CD4-positive, alpha-beta T cell (primary cell): ENCODE results near the gene SERP1. TPM values are rescaled to one million over a fixed set of nuclear protein-coding genes. Genes with fewer than 3 reads are reported as not detected.
"Not testable (repeated sequence)": the region's sequence is repeated elsewhere in the genome, so short reads cannot be mapped to it uniquely, and the experiment has no call there.

Experiments used
- ATAC-seq: fragments of 200-7000 bp; cut with Tn5 transposase; one replicate; pipeline ENCODE4 v1.10.0; 2022; ENCODE audit warnings: mild to moderate bottlenecking; ENCODE audit not compliant: poor library complexity
- CTCF ChIA-PET: fragments of 350-600 bp; sonication (Branson Sonifier 250); formaldehyde crosslinking; loops from one replicate; lab custom pipeline; 2021; ENCODE audit warnings: antibody characterized with exemption, inconsistent platforms; lab: Charles Lee
- POLR2A ChIA-PET: fragments of 350-600 bp; sonication (Branson Sonifier 250); formaldehyde crosslinking; loops from one replicate; lab custom pipeline; 2021; ENCODE audit warnings: antibody characterized with exemption, inconsistent platforms; lab: Charles Lee
- DNase-seq, 14 experiments: peaks; one replicate each; pipeline ENCODE4 v3.0.0-alpha.2; 2013 to 2020; ENCODE audit warnings: mixed read lengths in 2 of 14
- H3K27ac ChIP-seq, 2 donors: one replicate each; pipeline versions ENCODE4 v1.5.1 to v1.7.0; 2013; ENCODE audit warnings: low read length in 2 of 2, low read depth in 1 of 2, mild to moderate bottlenecking in 1 of 2
- H3K27me3 ChIP-seq, 2 experiments: 1 replicate in 1 of 2; 2 replicates in 1 of 2; pipeline versions ENCODE4 v1.6.1 to v1.7.0; 2013; ENCODE audit warnings: low read length in 2 of 2, control low read depth in 1 of 2, mild to moderate bottlenecking in 1 of 2, moderate library complexity in 1 of 2; ENCODE audit not compliant: insufficient read depth in 2 of 2, control insufficient read depth in 1 of 2
- H3K36me3 ChIP-seq: one replicate; pipeline ENCODE4 v1.6.1; 2013; ENCODE audit warnings: low read length, control low read depth; ENCODE audit not compliant: insufficient read depth
- H3K4me1 ChIP-seq: one replicate; pipeline ENCODE4 v1.6.1; 2013; ENCODE audit warnings: low read length, control low read depth; ENCODE audit not compliant: insufficient read depth
- H3K4me3 ChIP-seq: one replicate; pipeline ENCODE4 v1.5.1; 2013; ENCODE audit warnings: mild to moderate bottlenecking, low read length, moderate library complexity
- H3K9me3 ChIP-seq, 2 experiments: 1 replicate in 1 of 2; 2 replicates in 1 of 2; pipeline versions ENCODE4 v1.6.1 to v1.7.0; 2013; ENCODE audit warnings: low read length in 2 of 2, mild to moderate bottlenecking in 2 of 2, control low read depth in 1 of 2, moderate library complexity in 1 of 2; ENCODE audit not compliant: control insufficient read depth in 1 of 2, insufficient read depth in 1 of 2
- H3K27ac Mint-ChIP-seq: one replicate; pipeline ENCODE4 v1.8.0; 2020; ENCODE audit warnings: mixed read lengths
- H3K27me3 Mint-ChIP-seq: one replicate; pipeline ENCODE4 v1.8.0; 2021; ENCODE audit warnings: mixed read lengths
- H3K36me3 Mint-ChIP-seq: one replicate; pipeline ENCODE4 v1.8.0; 2021; ENCODE audit warnings: low read depth, mixed read lengths
- H3K4me1 Mint-ChIP-seq: one replicate; pipeline ENCODE4 v1.8.0; 2021; ENCODE audit warnings: low read depth, mixed read lengths
- H3K4me3 Mint-ChIP-seq: one replicate; pipeline ENCODE4 v1.8.0; 2020; ENCODE audit warnings: mild to moderate bottlenecking, mixed read lengths
- H3K9me3 Mint-ChIP-seq: one replicate; pipeline ENCODE4 v1.8.0; 2020; ENCODE audit warnings: mixed read lengths
- intact Hi-C, 2 experiments: fragments of 100-400 bp; cut with DNase I in 1 of 2; cut with micrococcal nuclease in 1 of 2; formaldehyde crosslinking; loops; one replicate each; pipeline versions ENCODE4 v1.15.1 to v1.9.0; 2023 to 2025; cut with DNase I, micrococcal nuclease
- total RNA-seq, 174 experiments: library from RNA in 2 of 174; stranded (reverse) in 2 of 174; gene quantifications; one replicate each; pipeline ENCODE4 v1.2.3 and lab custom pipeline; 2021 to 2026
- TF ChIP-seq, protein P1 (sequence below): fragments of 200-600 bp; IDR thresholded peaks from one replicate; pipeline ENCODE4 v1.8.0; 2022; ENCODE audit warnings: antibody characterized with exemption, mild to moderate bottlenecking

The SERP1 gene
- total RNA-seq, 2 experiments from 2014 or later: 141 to 147 TPM

DNA sequence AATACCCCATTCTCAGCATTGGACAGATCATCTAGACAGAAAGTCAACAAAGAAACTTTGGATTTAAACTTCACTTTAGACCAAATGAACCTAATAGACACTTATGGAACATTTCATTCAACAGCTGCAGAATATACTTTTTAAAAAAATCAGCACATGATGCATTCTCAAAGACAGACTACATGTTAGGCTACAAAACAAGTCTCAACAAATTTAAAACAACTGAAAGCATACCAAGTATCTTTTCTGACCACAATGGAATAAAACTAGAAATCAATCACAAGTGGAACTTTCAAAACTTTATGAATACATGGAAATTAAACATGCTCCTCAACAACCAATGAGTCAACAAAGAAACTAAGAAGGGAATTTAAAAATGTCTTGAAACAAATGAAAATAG is 37.9 kb downstream of the SERP1 start:
- TF ChIP-seq, protein P1, sequence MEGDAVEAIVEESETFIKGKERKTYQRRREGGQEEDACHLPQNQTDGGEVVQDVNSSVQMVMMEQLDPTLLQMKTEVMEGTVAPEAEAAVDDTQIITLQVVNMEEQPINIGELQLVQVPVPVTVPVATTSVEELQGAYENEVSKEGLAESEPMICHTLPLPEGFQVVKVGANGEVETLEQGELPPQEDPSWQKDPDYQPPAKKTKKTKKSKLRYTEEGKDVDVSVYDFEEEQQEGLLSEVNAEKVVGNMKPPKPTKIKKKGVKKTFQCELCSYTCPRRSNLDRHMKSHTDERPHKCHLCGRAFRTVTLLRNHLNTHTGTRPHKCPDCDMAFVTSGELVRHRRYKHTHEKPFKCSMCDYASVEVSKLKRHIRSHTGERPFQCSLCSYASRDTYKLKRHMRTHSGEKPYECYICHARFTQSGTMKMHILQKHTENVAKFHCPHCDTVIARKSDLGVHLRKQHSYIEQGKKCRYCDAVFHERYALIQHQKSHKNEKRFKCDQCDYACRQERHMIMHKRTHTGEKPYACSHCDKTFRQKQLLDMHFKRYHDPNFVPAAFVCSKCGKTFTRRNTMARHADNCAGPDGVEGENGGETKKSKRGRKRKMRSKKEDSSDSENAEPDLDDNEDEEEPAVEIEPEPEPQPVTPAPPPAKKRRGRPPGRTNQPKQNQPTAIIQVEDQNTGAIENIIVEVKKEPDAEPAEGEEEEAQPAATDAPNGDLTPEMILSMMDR: no peak
- no peak for ATAC-seq
- Mint-ChIP-seq H3K27ac (no peak overlapping the region), H3K4me3 (no peak overlapping the region), H3K4me1 (no peaks in the 10 kb centered on the region), H3K9me3 (no peaks in the 10 kb centered on the region), H3K27me3 (peaks cover 22% of the 10 kb centered on the region), H3K36me3 (no peaks in the 10 kb centered on the region)
- Histone ChIP-seq H3K9me3 (no peaks in the 10 kb centered on the region), H3K27me3 (peaks cover 3 to 7% of the 10 kb centered on the region in 2 experiments), H3K36me3 (no peaks in the 10 kb centered on the region), H3K27ac (no peak overlapping the region), H3K4me3 (no peak overlapping the region), H3K4me1 (no peaks in the 10 kb centered on the region)
- POLR2A ChIA-PET: no interaction called here
- CTCF ChIA-PET: no interaction called here
- intact Hi-C loops: no loop called here
- no peak for DNase-seq

- peaks cover 0 to 12% of the 10 kb centered on the region in 2 experiments for H3K9me3 ChIP-seq
- Mint-ChIP-seq H3K27ac (no peak overlapping the region), H3K36me3 (no peaks in the 10 kb centered on the region)
Measured at GRCh38 chr3:150504483-150504882, 41.8 kb downstream of the SERP1 start.

GRCh38 chr3:150503402-150504099 is 42.7 kb downstream of the SERP1 start:
- H3K36me3 ChIP-seq: no peaks in the 10 kb centered on the region
- ATAC-seq: no peak
- CTCF ChIA-PET: no interaction called here
- H3K27ac ChIP-seq: no peak overlapping the region
- Mint-ChIP-seq H3K27ac (no peak overlapping the region), H3K4me3 (no peak overlapping the region), H3K27me3 (peaks cover 15% of the 10 kb centered on the region), H3K9me3 (no peaks in the 10 kb centered on the region), H3K36me3 (no peaks in the 10 kb centered on the region), H3K4me1 (no peaks in the 10 kb centered on the region)
- intact Hi-C loops: no loop called here
- POLR2A ChIA-PET: no interaction called here
- no peak for DNase-seq
- TF ChIP-seq, protein P1: no peak
- no peak overlapping the region for H3K4me3 ChIP-seq
- H3K9me3 ChIP-seq: peaks cover 0 to 12% of the 10 kb centered on the region in 2 experiments
- peaks cover 0 to 8% of the 10 kb centered on the region in 2 experiments for H3K27me3 ChIP-seq
- no peaks in the 10 kb centered on the region for H3K4me1 ChIP-seq

More at GRCh38 chr3:150504483-150504882, 41.8 kb downstream of the SERP1 start:
- peaks cover 0 to 8% of the 10 kb centered on the region in 2 experiments for H3K27me3 ChIP-seq
- POLR2A ChIA-PET: no interaction called here
- intact Hi-C loops: no loop called here
- H3K27me3 Mint-ChIP-seq: peaks cover 15% of the 10 kb centered on the region
- H3K4me3 Mint-ChIP-seq: no peak overlapping the region
- CTCF ChIA-PET: no interaction called here
- ATAC-seq (no peak), DNase-seq (no peak)
- no peak overlapping the region for H3K4me3 ChIP-seq
- no peaks in the 10 kb centered on the region for H3K4me1 ChIP-seq
- H3K27ac ChIP-seq: no peak overlapping the region
- no peaks in the 10 kb centered on the region for H3K9me3 Mint-ChIP-seq
- no peaks in the 10 kb centered on the region for H3K4me1 Mint-ChIP-seq
- TF ChIP-seq, protein P1: no peak
- H3K36me3 ChIP-seq: no peaks in the 10 kb centered on the region

DNA sequence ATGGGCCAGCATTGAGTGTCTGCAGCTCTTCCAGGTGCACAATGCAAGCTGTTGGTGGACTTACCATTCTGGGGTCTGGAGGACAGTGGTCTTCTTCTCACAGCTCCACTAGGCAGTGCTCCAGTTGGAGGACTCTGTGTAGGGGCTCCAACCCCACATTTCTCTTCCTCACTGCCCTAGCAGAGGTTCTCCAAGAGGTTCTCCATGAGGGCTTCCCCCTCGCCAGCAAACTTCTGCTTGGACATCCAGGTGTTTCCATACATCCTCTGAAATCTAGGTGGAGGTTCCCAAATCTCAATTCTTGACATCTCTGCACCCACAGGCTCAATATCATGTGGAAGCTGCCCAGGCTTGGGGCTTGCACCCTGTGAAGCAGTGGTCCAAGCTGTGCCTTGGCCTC is 45.3 kb downstream of the SERP1 start:
- H3K9me3 ChIP-seq: peaks cover 0 to 12% of the 10 kb centered on the region in 2 experiments
- DNase-seq, H3K36me3 Mint-ChIP-seq, ATAC-seq, H3K27ac Mint-ChIP-seq, H3K4me1 ChIP-seq, H3K36me3 ChIP-seq, H3K27me3 ChIP-seq, H3K9me3 Mint-ChIP-seq, H3K4me1 Mint-ChIP-seq, H3K27ac ChIP-seq, H3K4me3 ChIP-seq, intact Hi-C loops, POLR2A ChIA-PET, H3K4me3 Mint-ChIP-seq, CTCF ChIA-PET: not testable (repeated sequence)
- H3K27me3 Mint-ChIP-seq: peaks cover 11% of the 10 kb centered on the region
